Bronchial smooth muscle cell (primary cell): Measurements from ENCODE around the gene STEEP1. TPM values are rescaled to one million over a fixed set of nuclear protein-coding genes. Genes with fewer than 3 reads are reported as not detected.

Experiments
- total RNA-seq: library from RNA; depleted of rRNA; stranded (reverse); fragments of >200 nt; gene quantifications from 2 replicates; pipeline ENCODE4 v1.2.1, GENCODE V29; 2014

The STEEP1 gene
- 39.2 and 43.1 TPM in 2 replicates for total RNA-seq

GRCh38 chrX:119565107-119565663, at the start of gene STEEP1:
TSS of gene STEEP1 (minus strand) at chrX:119565409. CDS start at chrX:119565355, 54 bp downstream.

GRCh38 chrX:119606280-119607017, 41.2 kb upstream of the STEEP1 start, which contains the start of gene NKRF:
TSS of gene NKRF (minus strand) at chrX:119606424.

GRCh38 chrX:119574394-119575266, 9.4 kb upstream of the STEEP1 start, which contains the start of gene UBE2A:
TSS of gene UBE2A (plus strand) at chrX:119574563. CDS start at chrX:119574712, 149 bp downstream.

Other genes starting within 250 kb of the STEEP1 start
- 11.3 and 17.8 TPM in 2 replicates for gene SLC25A43, start 166.1 kb downstream of the STEEP1 start, total RNA-seq
- gene SLC25A5, start 97.0 kb downstream of the STEEP1 start, total RNA-seq = 98.9 and 165 TPM in 2 replicates
- 15.2 and 24.0 TPM in 2 replicates for gene UBE2A, start 9.2 kb upstream of the STEEP1 start, total RNA-seq
- 1.8 and 2.5 TPM in 2 replicates for gene NKRF, start 41.0 kb upstream of the STEEP1 start, total RNA-seq
- gene SEPTIN6, start 127.8 kb upstream of the STEEP1 start, total RNA-seq = 9.3 and 9.5 TPM in 2 replicates
- gene SOWAHD, start 193.2 kb upstream of the STEEP1 start, total RNA-seq = under 0.01 and 0.09 TPM in 2 replicates
- gene RPL39, start 226.2 kb upstream of the STEEP1 start, total RNA-seq = 2,148 and 2,721 TPM in 2 replicates